HG03432 (cell line): ENCODE results near the gene MAPKAPK2.

Experiments used
- ATAC-seq: cut with Tn5 transposase; IDR thresholded peaks from one replicate; pipeline ENCODE4 v1.9.1; 2021; ENCODE audit warnings: mild to moderate bottlenecking, moderate library complexity; ENCODE audit not compliant: unreplicated experiment

MAPKAPK2 gene

GRCh38 chr1:206682111-206682510 lies 2.6 kb upstream of the MAPKAPK2 start:
- ATAC-seq = no peak

- no peak for ATAC-seq
Observed at GRCh38 chr1:206683313-206683712, 1.4 kb upstream of the MAPKAPK2 start.

- no peak for ATAC-seq
Observed at GRCh38 chr1:206684003-206684402, 702 bp upstream of the MAPKAPK2 start.

GRCh38 chr1:206685334-206685768 lies 646 bp downstream of the MAPKAPK2 start:
- ATAC-seq = peak; percentile 42

GRCh38 chr1:206685769-206686477 lies 1.2 kb downstream of the MAPKAPK2 start:
- peak; percentile 37 for ATAC-seq

GRCh38 chr1:206686478-206687249 lies 2.0 kb downstream of the MAPKAPK2 start:
- ATAC-seq = peak; percentile 24

GRCh38 chr1:206687251-206687914 lies 2.7 kb downstream of the MAPKAPK2 start:
- ATAC-seq = no peak

GRCh38 chr1:206687915-206688442 lies 3.3 kb downstream of the MAPKAPK2 start:
- ATAC-seq = no peak

- no peak for ATAC-seq
Observed at GRCh38 chr1:206690516-206690915, 5.8 kb downstream of the MAPKAPK2 start.

- ATAC-seq = no peak
Observed at GRCh38 chr1:206691604-206692003, 6.9 kb downstream of the MAPKAPK2 start.

- ATAC-seq = no peak
Observed at GRCh38 chr1:206693029-206693428, 8.3 kb downstream of the MAPKAPK2 start.

- no peak for ATAC-seq
Observed at GRCh38 chr1:206693592-206693991, 8.9 kb downstream of the MAPKAPK2 start.

- no peak for ATAC-seq
Observed at GRCh38 chr1:206694171-206695124, 9.7 kb downstream of the MAPKAPK2 start.

- no peak for ATAC-seq
Observed at GRCh38 chr1:206695733-206696132, 11.0 kb downstream of the MAPKAPK2 start.

- ATAC-seq = no peak
Observed at GRCh38 chr1:206696812-206697585, 12.3 kb downstream of the MAPKAPK2 start.

- ATAC-seq = no peak
Observed at GRCh38 chr1:206698011-206698410, 13.3 kb downstream of the MAPKAPK2 start.

- ATAC-seq = no peak
Observed at GRCh38 chr1:206699000-206699586, 14.4 kb downstream of the MAPKAPK2 start.

- ATAC-seq = no peak
Observed at GRCh38 chr1:206699626-206700025, 14.9 kb downstream of the MAPKAPK2 start.

- no peak for ATAC-seq
Observed at GRCh38 chr1:206700445-206701036, 15.8 kb downstream of the MAPKAPK2 start.
